ENCODE data around the gene SUCNR1.
"Not testable (repeated sequence)": the region's sequence is repeated elsewhere in the genome, so short reads cannot be mapped to it uniquely, and the experiment has no call there.

GRCh38 chr3:151898121-151898520 lies 24.7 kb downstream of the SUCNR1 start:
- TF ChIP-seq EZH2 (IDR thresholded peaks at IDR 0.05; ENCODE audit: borderline replicate concordance, insufficient read depth, low read depth, low read length, poor library complexity, severe bottlenecking); CTCF (IDR thresholded peaks at IDR 0.05): not testable (repeated sequence)
